ENCODE data around the gene TMEM25. TPM values are rescaled to one million over a fixed set of nuclear protein-coding genes. Genes with fewer than 3 reads are reported as not detected.

TMEM25 gene
- total and polyA plus RNA-seq, 2 of the 13 experiments (the other 11 are each of a cell fraction or from before 2014, with no cell fraction given) = 7.5 to 17.2 TPM

DNA sequence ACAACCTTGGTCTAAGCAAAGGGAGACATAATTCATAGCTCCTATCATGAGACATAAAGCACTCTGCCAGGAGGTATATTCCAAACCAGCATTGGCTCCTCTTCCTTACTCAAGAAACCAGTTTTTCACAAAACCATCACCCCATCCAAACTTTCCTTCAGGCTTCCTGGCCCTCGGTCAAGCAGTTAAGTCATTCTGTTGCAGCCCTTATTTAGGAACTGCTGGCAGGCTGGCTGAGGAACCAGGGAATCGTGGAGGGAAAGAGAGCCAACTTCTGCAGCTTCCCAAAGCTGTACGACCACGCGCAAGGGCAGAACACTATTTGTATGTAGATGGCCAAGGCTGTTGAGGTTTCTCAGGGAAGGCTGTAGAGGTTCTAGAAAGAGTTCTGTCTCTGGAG is 34.1 kb downstream of the TMEM25 start (continued):
- TF ChIP-seq, protein P1, sequence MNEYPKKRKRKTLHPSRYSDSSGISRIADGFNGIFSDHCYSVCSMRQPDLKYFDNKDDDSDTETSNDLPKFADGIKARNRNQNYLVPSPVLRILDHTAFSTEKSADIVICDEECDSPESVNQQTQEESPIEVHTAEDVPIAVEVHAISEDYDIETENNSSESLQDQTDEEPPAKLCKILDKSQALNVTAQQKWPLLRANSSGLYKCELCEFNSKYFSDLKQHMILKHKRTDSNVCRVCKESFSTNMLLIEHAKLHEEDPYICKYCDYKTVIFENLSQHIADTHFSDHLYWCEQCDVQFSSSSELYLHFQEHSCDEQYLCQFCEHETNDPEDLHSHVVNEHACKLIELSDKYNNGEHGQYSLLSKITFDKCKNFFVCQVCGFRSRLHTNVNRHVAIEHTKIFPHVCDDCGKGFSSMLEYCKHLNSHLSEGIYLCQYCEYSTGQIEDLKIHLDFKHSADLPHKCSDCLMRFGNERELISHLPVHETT (CRISPR knock-in tag; conservative IDR thresholded peaks at IDR 0.05) = no peak
- TF ChIP-seq GTF2F1 (IDR thresholded peaks at IDR 0.05; ENCODE audit: low read length) (no peak), ZNF564 (CRISPR knock-in tag; IDR thresholded peaks at IDR 0.05) (no peak), ZNF441 (CRISPR knock-in tag; IDR thresholded peaks at IDR 0.05; ENCODE audit: borderline replicate concordance) (no peak)
- TF ChIP-seq, protein P2, sequence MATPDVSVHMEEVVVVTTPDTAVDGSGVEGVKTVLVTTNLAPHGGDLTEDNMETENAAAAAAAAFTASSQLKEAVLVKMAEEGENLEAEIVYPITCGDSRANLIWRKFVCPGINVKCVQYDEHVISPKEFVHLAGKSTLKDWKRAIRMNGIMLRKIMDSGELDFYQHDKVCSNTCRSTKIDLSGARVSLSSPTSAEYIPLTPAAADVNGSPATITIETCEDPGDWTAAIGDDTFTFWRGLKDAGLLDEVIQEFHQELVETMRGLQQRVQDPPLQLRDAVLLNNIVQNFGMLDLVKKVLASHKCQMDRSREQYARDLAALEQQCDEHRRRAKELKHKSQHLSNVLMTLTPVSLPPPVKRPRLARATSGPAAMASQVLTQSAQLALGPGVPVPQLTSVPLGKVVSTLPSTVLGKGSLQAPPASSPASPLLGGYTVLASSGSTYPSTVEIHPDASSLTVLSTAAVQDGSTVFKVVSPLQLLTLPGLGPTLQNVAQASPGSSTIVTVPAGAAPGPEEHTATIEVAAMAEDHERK (CRISPR knock-in tag; IDR thresholded peaks at IDR 0.05; ENCODE audit: low read depth) = no peak

DNA sequence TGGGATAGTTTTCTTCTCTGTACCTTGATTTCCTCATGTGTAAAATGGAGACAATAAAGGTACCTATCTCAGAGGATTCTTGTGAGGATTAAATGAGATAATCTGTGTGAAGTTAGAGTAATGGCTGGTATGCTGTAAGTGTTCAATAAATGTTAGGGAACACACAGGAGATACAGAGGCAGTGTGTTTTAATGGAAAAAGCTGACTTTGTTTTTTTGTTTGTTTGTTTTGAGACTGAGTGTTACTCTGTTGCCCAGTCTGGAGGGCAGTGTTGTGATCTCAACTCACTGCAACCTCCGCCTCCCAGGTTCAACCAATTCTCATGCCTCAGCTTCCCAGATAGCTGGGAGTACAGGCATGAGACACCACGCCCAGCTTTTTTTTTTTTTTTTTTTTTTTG is 38.7 kb downstream of the TMEM25 start:
- ChIA-PET POLR2A (no interaction called here), CTCF (ENCODE audit: low intra/inter-chr PET ratio, low total read pairs) (no interaction called here)
- 80% methylated on average over 2 of the region's 2 CpGs for WGBS (ENCODE audit: low lambda C conversion rate)

More for the DNA sequence above, 38.7 kb downstream of the TMEM25 start:
- BruUV-seq (replicated peaks) = no TSS peak
- TF ChIP-seq ZNF558 (CRISPR knock-in tag; IDR thresholded peaks at IDR 0.05; ENCODE audit: borderline replicate concordance) (no peak), SIN3A (IDR thresholded peaks at IDR 0.05; ENCODE audit: borderline replicate concordance, low read depth, low read length) (no peak), ZNF510 (CRISPR knock-in tag; IDR thresholded peaks at IDR 0.05; ENCODE audit: low read depth) (no peak), ZSCAN30 (CRISPR knock-in tag; IDR thresholded peaks at IDR 0.05) (no peak), ZNF138 (CRISPR knock-in tag; IDR thresholded peaks at IDR 0.05; ENCODE audit: low read depth) (no peak)
- in situ Hi-C loops (cut with HindIII; ENCODE audit: extremely low pct_ligation_motif_present, low pct_unique_long_range_greater_than_20kb) = loop anchor here (5.0 kb wide), 1 partner anchor 37 kb away; the partner anchor contains the start of gene TMEM25
- DNase-seq (ENCODE audit: low spot score) (no peak), ATAC-seq (no peak), FAIRE-seq (no peak)
- intact Hi-C loops (cut with micrococcal nuclease; ENCODE audit: unreplicated experiment) = loop anchor here (5.0 to 10.0 kb wide), 2 partner anchors 38 to 85 kb away; partner anchors contain the start of gene PHLDB1
- Histone ChIP-seq H3K9ac (ENCODE audit: insufficient read depth, low read depth, low read length) (no peak overlapping the region), H3K27me3 (ENCODE audit: control insufficient read depth in 1 of 2, insufficient read depth in 2 of 2, low read length in 2 of 2) (no peaks in the 10 kb centered on the region; a peak in 1 of 5 replicates), H3K9me3 (ENCODE audit: low read length) (no peaks in the 10 kb centered on the region), H3K27ac (ENCODE audit: extremely low read length, insufficient read depth, low read length) (no peak overlapping the region), H3K4me2 (ENCODE audit: low read depth, low read length) (no peak overlapping the region), H2AFZ (ENCODE audit: low read length) (no peak overlapping the region), H3K4me1 (ENCODE audit: insufficient read depth, low read length) (peaks cover 42% of the 10 kb centered on the region), H3K4me3 (replicated peaks in 1 of 3; ENCODE audit: insufficient read depth in 1 of 3, low read depth in 2 of 3, low read length in 3 of 3) (no peak overlapping the region), H4K20me1 (ENCODE audit: insufficient read depth, low read length) (peaks cover 16% of the 10 kb centered on the region), H3K79me2 (ENCODE audit: insufficient read depth, low read length) (peaks cover 25% of the 10 kb centered on the region), H3K36me3 (replicated peaks in 1 of 2; ENCODE audit: control insufficient read depth in 1 of 2, insufficient read depth in 2 of 2, low read length in 2 of 2) (no peaks in the 10 kb centered on the region; a peak in 1 of 5 replicates)

Measured in HepG2 (cell line).